Muscle layer of colon (tissue), 2 donors: ENCODE measurements around the gene ZNF467.

Source experiments
- H3K27ac ChIP-seq: one replicate; pipeline ENCODE4 v1.7.0; 2013; ENCODE audit warnings: low read depth, mild to moderate bottlenecking, low read length, moderate library complexity
- H3K27me3 ChIP-seq, 2 donors: one replicate each; pipeline ENCODE4 v1.7.0; 2013; ENCODE audit warnings: low read length in 2 of 2, mild to moderate bottlenecking in 2 of 2; ENCODE audit not compliant: insufficient read depth in 2 of 2, control insufficient read depth in 1 of 2
- H3K36me3 ChIP-seq: one replicate; pipeline ENCODE4 v1.7.0; 2013; ENCODE audit warnings: mild to moderate bottlenecking, low read length; ENCODE audit not compliant: insufficient read depth
- H3K4me1 ChIP-seq: one replicate; pipeline ENCODE4 v1.7.0; 2013; ENCODE audit warnings: mild to moderate bottlenecking, low read length; ENCODE audit not compliant: insufficient read depth
- H3K4me3 ChIP-seq, 2 donors: one replicate each; pipeline ENCODE4 v1.7.0; 2013; ENCODE audit warnings: low read length in 2 of 2, low read depth in 1 of 2, mild to moderate bottlenecking in 1 of 2, moderate library complexity in 1 of 2
- H3K9ac ChIP-seq: one replicate; pipeline ENCODE4 v1.7.0; 2013; ENCODE audit warnings: low read length
- H3K9me3 ChIP-seq: one replicate; pipeline ENCODE4 v1.7.0; 2013; ENCODE audit warnings: mild to moderate bottlenecking, low read length
- donor health status: abdominal sarcoma.
- donor health status: Adenocarcinoma of cecum.

The ZNF467 gene

GRCh38 chr7:149752646-149753045 is 20.7 kb downstream of the ZNF467 start:
- no peak overlapping the region for H3K4me3 ChIP-seq
- no peak overlapping the region for H3K27ac ChIP-seq

GRCh38 chr7:149751043-149751775 is 22.2 kb downstream of the ZNF467 start:
- H3K9me3 ChIP-seq, result no peaks in the 10 kb centered on the region
- no peak overlapping the region for H3K4me3 ChIP-seq
- no peak overlapping the region for H3K27ac ChIP-seq
- H3K9ac ChIP-seq, result no peak overlapping the region
- H3K4me1 ChIP-seq, result no peaks in the 10 kb centered on the region
- H3K27me3 ChIP-seq, result no peaks in the 10 kb centered on the region
- H3K36me3 ChIP-seq, result no peaks in the 10 kb centered on the region

More at GRCh38 chr7:149752646-149753045, 20.7 kb downstream of the ZNF467 start:
- Histone ChIP-seq H3K9ac (no peak overlapping the region), H3K4me1 (no peaks in the 10 kb centered on the region), H3K36me3 (no peaks in the 10 kb centered on the region), H3K9me3 (no peaks in the 10 kb centered on the region), H3K27me3 (no peaks in the 10 kb centered on the region)

- Histone ChIP-seq H3K9ac (no peak overlapping the region), H3K36me3 (no peaks in the 10 kb centered on the region), H3K9me3 (no peaks in the 10 kb centered on the region), H3K4me1 (no peaks in the 10 kb centered on the region), H3K27me3 (no peaks in the 10 kb centered on the region), H3K27ac (no peak overlapping the region), H3K4me3 (no peak overlapping the region)
These were observed 23.1 kb downstream of the ZNF467 start for GRCh38 chr7:149750122-149750845.

- H3K4me1 ChIP-seq, result no peaks in the 10 kb centered on the region
- H3K9me3 ChIP-seq, result no peaks in the 10 kb centered on the region
- H3K27ac ChIP-seq, result no peak overlapping the region
- H3K27me3 ChIP-seq, result no peaks in the 10 kb centered on the region
- H3K4me3 ChIP-seq, result no peak overlapping the region
- H3K36me3 ChIP-seq, result no peaks in the 10 kb centered on the region
- no peak overlapping the region for H3K9ac ChIP-seq
These were observed 25.1 kb downstream of the ZNF467 start for GRCh38 chr7:149748076-149748874.

GRCh38 chr7:149743476-149744255 is 29.7 kb downstream of the ZNF467 start:
- peaks cover 6% of the 10 kb centered on the region for H3K4me1 ChIP-seq
- no peaks in the 10 kb centered on the region for H3K27me3 ChIP-seq
- no peaks in the 10 kb centered on the region for H3K9me3 ChIP-seq
- no peak overlapping the region for H3K4me3 ChIP-seq
- no peak overlapping the region for H3K9ac ChIP-seq
- no peak overlapping the region for H3K27ac ChIP-seq
- no peaks in the 10 kb centered on the region for H3K36me3 ChIP-seq

- H3K27ac ChIP-seq, result peak overlapping the region; percentile 1
- peak overlapping the region; percentile 49 to 63 for H3K4me3 ChIP-seq
- H3K27me3 ChIP-seq, result no peaks in the 10 kb centered on the region
- H3K9ac ChIP-seq, result peak overlapping the region; percentile 13
- H3K9me3 ChIP-seq, result no peaks in the 10 kb centered on the region
- H3K36me3 ChIP-seq, result no peaks in the 10 kb centered on the region
- peaks cover 6% of the 10 kb centered on the region for H3K4me1 ChIP-seq
These were observed 31.2 kb downstream of the ZNF467 start for GRCh38 chr7:149742075-149742701.

- Histone ChIP-seq H3K36me3 (no peaks in the 10 kb centered on the region), H3K4me3 (peak overlapping the region; percentile 49 to 63), H3K9ac (peak overlapping the region; percentile 13), H3K27ac (peak overlapping the region; percentile 1), H3K27me3 (no peaks in the 10 kb centered on the region), H3K9me3 (no peaks in the 10 kb centered on the region), H3K4me1 (peaks cover 6% of the 10 kb centered on the region)
These were observed 31.8 kb downstream of the ZNF467 start for GRCh38 chr7:149741629-149742028.

- peaks cover 12% of the 10 kb centered on the region for H3K36me3 ChIP-seq
- no peaks in the 10 kb centered on the region for H3K27me3 ChIP-seq
- no peaks in the 10 kb centered on the region for H3K4me1 ChIP-seq
- H3K27ac ChIP-seq, result no peak overlapping the region
- no peaks in the 10 kb centered on the region for H3K9me3 ChIP-seq
- no peak overlapping the region for H3K9ac ChIP-seq
- H3K4me3 ChIP-seq, result no peak overlapping the region
These were observed 36.7 kb downstream of the ZNF467 start for GRCh38 chr7:149736478-149737360.

GRCh38 chr7:149735779-149736477 is 37.5 kb downstream of the ZNF467 start:
- Histone ChIP-seq H3K27me3 (no peaks in the 10 kb centered on the region), H3K36me3 (peaks cover 19% of the 10 kb centered on the region), H3K27ac (no peak overlapping the region), H3K4me3 (no peak overlapping the region), H3K9me3 (no peaks in the 10 kb centered on the region), H3K9ac (no peak overlapping the region), H3K4me1 (no peaks in the 10 kb centered on the region)
